Neural progenitor cell (in vitro differentiated cells): Measurements from ENCODE around the gene CXorf38. TPM values are rescaled to one million over a fixed set of nuclear protein-coding genes. Genes with fewer than 3 reads are reported as not detected.
A peak's percentile ranks its signal among the peaks of the same experiment; 100 is the strongest.

Experiments
- DNase-seq: peaks from one replicate; pipeline ENCODE4 v3.0.0-alpha.2; 2016; ENCODE audit warnings: low spot score
- H2AFZ ChIP-seq: fragments of 200-600 bp; sonication (generic); replicated peaks from 2 replicates; pipeline ENCODE4 v1.6.1; 2016; ENCODE audit warnings: antibody characterized with exemption
- H3F3A ChIP-seq: fragments of 200-600 bp; sonication (generic); 2 replicates; pipeline ENCODE4 v1.6.1; 2016; ENCODE audit warnings: antibody characterized with exemption, low read depth
- H3K27ac ChIP-seq: fragments of 200-600 bp; sonication (generic); 2 replicates; pipeline ENCODE4 v1.5.1; 2016; ENCODE audit warnings: mild to moderate bottlenecking
- H3K27me3 ChIP-seq: fragments of 200-600 bp; sonication (generic); 2 replicates; pipeline ENCODE4 v1.6.1; 2016; ENCODE audit warnings: mild to moderate bottlenecking, moderate library complexity
- H3K36me3 ChIP-seq: fragments of 200-600 bp; sonication (generic); 2 replicates; pipeline ENCODE4 v1.5.1; 2016
- H3K4me1 ChIP-seq: fragments of 200-600 bp; sonication (generic); 2 replicates; pipeline ENCODE4 v1.6.1; 2016; ENCODE audit warnings: mixed run types
- H3K4me2 ChIP-seq: fragments of 200-600 bp; sonication (generic); 2 replicates; pipeline ENCODE4 v1.6.1; 2016
- H3K4me3 ChIP-seq: fragments of 200-600 bp; sonication (generic); 2 replicates; pipeline ENCODE4 v1.5.1; 2016
- H3K79me2 ChIP-seq: fragments of 200-600 bp; sonication (generic); 2 replicates; pipeline ENCODE4 v1.6.1; 2016; ENCODE audit warnings: low read depth
- H3K9ac ChIP-seq: fragments of 200-600 bp; sonication (generic); 2 replicates; pipeline ENCODE4 v1.6.1; 2016
- H3K9me3 ChIP-seq: fragments of 200-600 bp; sonication (generic); 2 replicates; pipeline ENCODE4 v1.5.1; 2016; ENCODE audit warnings: low read depth
- H4K20me1 ChIP-seq: fragments of 200-600 bp; sonication (generic); 2 replicates; pipeline ENCODE4 v1.6.1; 2016; ENCODE audit warnings: low read depth
- H3K27ac Mint-ChIP-seq: 3 replicates; pipeline ENCODE4 v1.8.0; 2021; ENCODE audit warnings: mixed read lengths
- H3K27me3 Mint-ChIP-seq: 2 replicates; pipeline ENCODE4 v1.8.0; 2022; ENCODE audit warnings: low read depth, mild to moderate bottlenecking, inconsistent platforms, moderate library complexity, mixed read lengths; ENCODE audit not compliant: insufficient read depth
- H3K36me3 Mint-ChIP-seq: 3 replicates; pipeline ENCODE4 v1.8.0; 2021; ENCODE audit warnings: mixed read lengths
- H3K4me1 Mint-ChIP-seq: 3 replicates; pipeline ENCODE4 v1.8.0; 2021; ENCODE audit warnings: mixed read lengths
- H3K4me3 Mint-ChIP-seq: 3 replicates; pipeline ENCODE4 v1.8.0; 2021; ENCODE audit warnings: mild to moderate bottlenecking, moderate library complexity, mixed read lengths
- H3K9me3 Mint-ChIP-seq: 3 replicates; pipeline ENCODE4 v1.8.0; 2020; ENCODE audit warnings: mixed read lengths
- EZH2 ChIP-seq: fragments of 200-600 bp; sonication (generic); IDR thresholded peaks from 2 replicates; pipeline ENCODE4 v1.6.1; 2017; ENCODE audit warnings: antibody characterized with exemption, mild to moderate bottlenecking, moderate library complexity
- EZH2phosphoT487 ChIP-seq: fragments of 200-600 bp; sonication (generic); IDR thresholded peaks from 2 replicates; pipeline ENCODE4 v1.6.1; 2017; ENCODE audit warnings: antibody characterized with exemption
- total RNA-seq: library from RNA; depleted of rRNA; stranded (reverse); fragments of >200 nt; gene quantifications from 2 replicates; pipeline ENCODE4 v1.2.3, GENCODE V29; 2015; ENCODE audit warnings: low replicate concordance
- TF ChIP-seq, protein P1 (sequence below): fragments of 200-600 bp; sonication (generic); IDR thresholded peaks from 2 replicates; pipeline ENCODE4 v1.5.1; 2017; ENCODE audit warnings: antibody characterized with exemption, mild to moderate bottlenecking

CXorf38 gene
- total RNA-seq, 1 donor from 2014 or later: 12.7 TPM

DNA sequence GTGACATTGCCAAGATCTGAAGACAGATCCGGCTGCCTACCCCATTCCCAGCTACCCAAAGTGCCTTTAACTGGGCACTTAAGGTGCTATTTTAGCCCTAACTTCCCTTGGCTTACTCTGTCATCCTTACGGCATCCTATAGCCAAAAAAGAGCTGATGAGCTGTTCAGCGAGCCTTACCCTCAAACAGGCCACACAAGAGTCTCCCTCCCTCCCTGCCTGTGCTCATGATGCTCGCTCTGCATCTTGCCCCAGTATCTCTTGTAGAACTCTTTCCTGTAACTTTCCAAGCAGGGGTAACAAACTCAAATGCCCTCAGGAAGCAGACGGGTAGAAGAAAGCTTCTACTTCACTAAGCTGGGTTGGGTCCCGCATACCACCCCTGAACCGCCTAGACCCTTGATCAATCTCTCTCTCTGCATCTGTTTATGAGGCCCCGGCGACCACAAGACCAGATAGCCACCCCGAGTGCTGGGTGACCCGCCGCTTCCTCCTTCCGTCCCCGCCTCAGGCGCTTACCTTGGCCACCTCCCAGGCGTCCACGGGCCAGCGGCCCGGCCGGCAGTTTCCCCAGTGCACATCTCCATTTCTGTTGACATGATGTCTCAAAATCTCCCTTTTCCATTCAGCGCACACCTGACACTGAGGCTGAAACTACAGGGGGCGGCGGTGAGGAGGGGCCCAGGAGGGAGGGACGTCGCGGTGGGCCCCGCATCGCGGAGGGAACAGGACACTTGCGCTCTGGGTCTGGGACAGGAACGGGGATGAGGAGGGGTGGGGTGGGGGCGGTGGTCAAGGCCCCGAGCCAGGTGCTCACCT is 663 bp downstream of the CXorf38 start:
- Histone ChIP-seq H3K27ac (no peak overlapping the region), H3K79me2 (peaks cover 20% of the 10 kb centered on the region), H3K27me3 (no peaks in the 10 kb centered on the region), H3K4me2 (peak overlapping the region; percentile 76), H4K20me1 (peaks cover 5% of the 10 kb centered on the region), H3K9me3 (no peaks in the 10 kb centered on the region), H3K4me3 (peak overlapping the region; percentile 73), H3F3A (peaks cover 24% of the 10 kb centered on the region), H3K36me3 (no peaks in the 10 kb centered on the region), H3K4me1 (peaks cover 6% of the 10 kb centered on the region), H3K9ac (peak overlapping the region; percentile 45), H2AFZ (peak overlapping the region; percentile 66)
- Mint-ChIP-seq H3K27me3 (peaks cover 4% of the 10 kb centered on the region), H3K4me3 (peak overlapping the region; percentile 93), H3K36me3 (peaks cover 8% of the 10 kb centered on the region), H3K27ac (peak overlapping the region; percentile 72), H3K4me1 (peaks cover 12% of the 10 kb centered on the region), H3K9me3 (no peaks in the 10 kb centered on the region)
- DNase-seq: peak; percentile 33
- TF ChIP-seq, protein P1, sequence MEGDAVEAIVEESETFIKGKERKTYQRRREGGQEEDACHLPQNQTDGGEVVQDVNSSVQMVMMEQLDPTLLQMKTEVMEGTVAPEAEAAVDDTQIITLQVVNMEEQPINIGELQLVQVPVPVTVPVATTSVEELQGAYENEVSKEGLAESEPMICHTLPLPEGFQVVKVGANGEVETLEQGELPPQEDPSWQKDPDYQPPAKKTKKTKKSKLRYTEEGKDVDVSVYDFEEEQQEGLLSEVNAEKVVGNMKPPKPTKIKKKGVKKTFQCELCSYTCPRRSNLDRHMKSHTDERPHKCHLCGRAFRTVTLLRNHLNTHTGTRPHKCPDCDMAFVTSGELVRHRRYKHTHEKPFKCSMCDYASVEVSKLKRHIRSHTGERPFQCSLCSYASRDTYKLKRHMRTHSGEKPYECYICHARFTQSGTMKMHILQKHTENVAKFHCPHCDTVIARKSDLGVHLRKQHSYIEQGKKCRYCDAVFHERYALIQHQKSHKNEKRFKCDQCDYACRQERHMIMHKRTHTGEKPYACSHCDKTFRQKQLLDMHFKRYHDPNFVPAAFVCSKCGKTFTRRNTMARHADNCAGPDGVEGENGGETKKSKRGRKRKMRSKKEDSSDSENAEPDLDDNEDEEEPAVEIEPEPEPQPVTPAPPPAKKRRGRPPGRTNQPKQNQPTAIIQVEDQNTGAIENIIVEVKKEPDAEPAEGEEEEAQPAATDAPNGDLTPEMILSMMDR: no peak
- TF ChIP-seq EZH2phosphoT487: no peak
- TF ChIP-seq EZH2: no peak

DNA sequence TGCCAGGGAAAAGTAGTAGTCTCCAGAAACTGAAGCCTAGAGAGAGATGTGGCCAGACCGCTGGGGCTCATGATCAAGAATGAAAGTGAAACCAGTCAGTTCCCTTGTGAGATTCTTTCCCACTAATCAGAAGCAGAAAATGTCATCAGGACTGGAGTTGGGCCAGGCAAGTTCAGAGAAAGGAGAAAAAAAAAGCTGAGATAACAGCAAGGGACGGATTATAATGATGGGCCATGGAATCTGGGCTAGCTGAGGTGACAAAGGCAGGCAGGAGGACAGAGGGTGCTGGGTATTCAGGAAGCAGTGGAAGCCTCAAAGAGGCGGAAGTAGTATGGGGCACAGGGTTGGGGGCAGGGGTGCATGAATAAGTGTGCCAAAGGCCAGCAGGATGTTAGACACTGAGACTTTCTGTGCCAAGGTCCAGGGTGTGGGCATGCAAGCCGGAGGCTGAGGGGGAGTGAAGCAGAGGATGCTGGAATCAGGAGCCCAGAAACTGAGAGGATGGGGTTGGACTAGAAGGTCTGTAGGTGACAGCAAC is 2.5 kb downstream of the CXorf38 start:
- Histone ChIP-seq H3F3A (peaks cover 14% of the 10 kb centered on the region), H3K27ac (no peak overlapping the region), H3K79me2 (peaks cover 20% of the 10 kb centered on the region), H3K27me3 (no peaks in the 10 kb centered on the region), H2AFZ (no peak overlapping the region), H3K4me3 (no peak overlapping the region), H3K9me3 (no peaks in the 10 kb centered on the region), H3K36me3 (no peaks in the 10 kb centered on the region), H3K9ac (no peak overlapping the region), H3K4me2 (no peak overlapping the region), H4K20me1 (peaks cover 5% of the 10 kb centered on the region), H3K4me1 (peaks cover 6% of the 10 kb centered on the region)
- Mint-ChIP-seq H3K4me1 (peaks cover 12% of the 10 kb centered on the region), H3K9me3 (no peaks in the 10 kb centered on the region), H3K27ac (no peak overlapping the region), H3K27me3 (peaks cover 4% of the 10 kb centered on the region), H3K36me3 (peaks cover 8% of the 10 kb centered on the region), H3K4me3 (peak overlapping the region; percentile 79)
- DNase-seq: no peak
- no peak for TF ChIP-seq EZH2phosphoT487
- TF ChIP-seq EZH2: no peak
- TF ChIP-seq, protein P1: no peak

DNA sequence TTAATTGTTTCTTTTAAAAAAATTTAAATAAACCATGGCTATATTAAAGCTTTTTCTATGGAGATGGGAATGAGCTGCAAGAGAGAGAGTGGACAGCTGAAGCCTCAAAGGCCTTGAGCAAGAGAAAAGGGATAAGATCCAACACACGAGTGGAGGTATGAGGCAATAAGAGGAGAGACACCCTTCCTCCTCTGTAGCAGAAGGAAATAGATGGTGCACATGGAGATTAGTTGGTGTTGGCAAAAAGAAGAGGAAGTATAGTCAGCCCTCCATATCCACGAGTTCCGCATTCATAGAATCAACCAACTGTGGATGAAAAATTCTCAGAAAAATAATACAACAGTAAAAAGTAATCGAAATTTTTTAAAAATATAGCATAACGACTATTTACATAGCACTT is 3.2 kb downstream of the CXorf38 start:
- Mint-ChIP-seq H3K9me3 (no peaks in the 10 kb centered on the region), H3K4me1 (peaks cover 12% of the 10 kb centered on the region), H3K4me3 (no peak overlapping the region), H3K36me3 (peaks cover 8% of the 10 kb centered on the region), H3K27ac (no peak overlapping the region), H3K27me3 (peaks cover 4% of the 10 kb centered on the region)
- Histone ChIP-seq H3K9me3 (no peaks in the 10 kb centered on the region), H2AFZ (no peak overlapping the region), H3K27me3 (no peaks in the 10 kb centered on the region), H3K36me3 (no peaks in the 10 kb centered on the region), H3K79me2 (peaks cover 20% of the 10 kb centered on the region), H3K4me2 (no peak overlapping the region), H3K9ac (no peak overlapping the region), H3K4me1 (peaks cover 6% of the 10 kb centered on the region), H3K27ac (no peak overlapping the region), H3K4me3 (no peak overlapping the region), H3F3A (peaks cover 14% of the 10 kb centered on the region), H4K20me1 (peaks cover 5% of the 10 kb centered on the region)
- TF ChIP-seq EZH2 (no peak), EZH2phosphoT487 (no peak)
- TF ChIP-seq, protein P1: no peak
- no peak for DNase-seq
